HTERT RPE-1 (cell line): Measurements from ENCODE around the gene KAT2A.

Experiments used
- in situ Hi-C: fragments of 300-500 bp; cut with MboI; formaldehyde crosslinking; loops from 4 replicates; pipeline ENCODE4 v1.14.3; 2020; ENCODE audit warnings: low sequenced_read_pairs

Gene KAT2A

DNA sequence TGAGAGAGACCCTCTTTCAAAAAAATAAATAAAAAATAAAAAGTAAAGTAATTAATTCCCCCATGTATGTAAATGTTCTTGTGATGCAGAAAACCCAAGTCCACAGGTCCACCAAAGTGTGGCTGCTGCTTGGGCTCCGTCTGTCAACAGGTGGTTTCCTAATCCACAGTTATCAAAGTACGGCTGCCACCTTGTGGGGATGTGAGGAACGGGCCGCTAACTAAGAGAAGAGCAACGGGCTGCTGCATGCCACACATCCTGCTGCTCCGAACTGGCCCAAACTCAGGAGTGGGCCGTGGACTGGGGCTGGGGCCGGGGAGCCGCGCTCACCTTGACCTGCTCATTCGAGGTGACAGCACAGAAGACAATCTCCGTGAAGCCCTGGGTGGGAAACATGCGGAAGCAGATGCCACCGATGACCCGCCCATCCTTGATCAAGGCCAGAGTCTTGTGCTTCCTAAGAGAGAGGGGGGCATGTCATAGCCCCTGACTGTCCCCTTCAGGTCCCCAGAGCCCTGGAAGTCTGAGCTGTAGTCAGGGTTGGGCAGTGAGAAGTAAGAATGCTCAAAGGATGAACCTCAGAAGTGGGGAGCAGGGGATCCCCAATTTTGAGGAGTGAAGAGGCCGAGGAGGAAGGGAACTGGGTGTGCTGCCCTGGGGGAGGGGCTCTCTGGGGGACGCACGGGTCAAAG, 4.3 kb downstream of the KAT2A start:
- in situ Hi-C loops = no loop called here

DNA sequence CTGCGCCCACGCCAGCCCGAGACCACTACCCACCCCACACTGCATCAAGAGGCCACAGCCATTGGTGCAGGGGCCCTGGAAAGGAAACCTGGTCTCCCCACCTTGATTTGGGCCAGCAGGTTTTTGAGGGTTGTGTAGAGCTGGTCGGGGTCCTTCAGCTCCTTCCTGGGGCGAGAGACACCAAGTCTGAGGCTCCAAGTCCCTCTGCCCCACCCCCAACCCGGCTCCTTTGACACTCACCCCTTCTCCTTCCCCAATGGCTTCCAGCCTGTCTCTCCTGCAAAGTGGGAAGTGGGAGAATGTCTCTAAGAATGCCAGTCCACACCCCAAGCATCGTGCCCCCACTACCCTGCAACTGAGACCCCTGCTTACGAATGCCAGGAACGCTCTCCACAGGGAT, 7.0 kb downstream of the KAT2A start:
- in situ Hi-C loops = no loop called here

DNA sequence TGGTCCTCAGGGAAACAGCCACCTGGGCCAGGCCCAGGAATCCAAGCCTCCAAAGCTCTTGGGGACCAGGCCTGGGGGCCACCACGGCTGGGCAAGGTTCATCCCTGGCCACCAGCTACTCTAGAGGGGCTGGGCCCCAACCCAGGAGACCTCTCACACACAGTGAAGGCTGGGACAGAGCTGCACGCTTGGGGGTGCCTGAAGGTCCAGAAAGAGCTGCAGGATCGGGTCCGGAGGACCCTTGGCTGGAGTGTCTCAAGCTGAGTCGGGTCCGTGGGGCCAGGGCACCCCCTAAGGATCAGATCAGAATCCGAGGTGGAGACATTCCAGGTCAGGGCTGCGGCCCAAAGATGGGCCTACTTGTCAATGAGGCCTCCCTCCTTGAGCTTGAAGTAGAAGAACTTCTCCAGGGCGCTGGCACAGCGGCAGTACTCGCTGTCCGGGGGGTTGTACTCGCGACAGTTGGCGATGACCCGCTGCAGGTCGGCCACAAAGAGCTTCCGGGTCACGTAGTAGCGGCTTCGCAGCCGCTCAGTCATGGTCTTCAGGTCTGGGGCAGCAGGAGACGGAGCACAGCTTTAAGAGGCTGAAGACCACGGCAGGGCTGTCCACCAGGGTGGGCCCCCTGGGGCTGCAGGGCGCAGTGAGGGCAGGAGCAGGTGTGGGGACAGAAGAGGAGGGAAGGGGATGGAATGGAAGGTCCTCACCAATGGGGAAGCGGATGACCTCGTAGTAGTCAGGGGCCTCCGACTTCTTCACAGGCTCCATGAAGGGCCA, 7.7 kb downstream of the KAT2A start:
- in situ Hi-C loops = no loop called here

DNA sequence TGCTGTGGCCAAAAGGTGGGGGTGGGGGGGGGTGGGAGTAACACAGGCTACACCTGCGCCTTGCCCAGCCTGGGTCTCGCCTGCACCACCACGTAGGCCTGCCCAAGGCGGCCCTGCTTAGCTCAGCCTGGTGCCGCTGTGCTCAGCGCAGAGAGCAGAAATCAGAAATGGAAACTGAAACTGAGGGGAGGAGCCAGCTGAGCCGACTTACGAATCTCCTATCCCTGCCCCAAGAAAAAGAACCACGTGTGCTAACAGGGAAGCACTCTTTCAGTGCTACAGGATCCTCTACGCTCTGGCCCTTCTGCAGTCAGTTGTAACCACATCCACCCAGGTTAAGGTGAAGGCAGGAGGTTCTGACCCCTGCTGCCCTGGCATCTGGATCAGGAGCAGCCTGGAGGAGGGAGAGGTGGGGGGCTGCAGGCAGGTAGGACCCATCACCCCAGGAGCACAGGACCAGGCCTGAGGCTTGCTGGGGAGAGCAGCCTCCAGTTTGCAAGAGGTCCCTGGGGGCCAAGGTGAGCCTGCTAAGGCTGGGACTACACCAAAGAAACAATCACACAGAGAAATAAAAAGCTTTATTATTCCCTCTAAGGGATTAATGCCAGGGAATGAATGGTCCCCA, 8.5 kb downstream of the KAT2A start, which contains the start of gene DHX58:
TSS of gene DHX58 (minus strand) at position 163 of the 625 bp plus-strand sequence. CDS start 822 bp downstream, outside the sequence.
- in situ Hi-C loops = no loop called here

DNA sequence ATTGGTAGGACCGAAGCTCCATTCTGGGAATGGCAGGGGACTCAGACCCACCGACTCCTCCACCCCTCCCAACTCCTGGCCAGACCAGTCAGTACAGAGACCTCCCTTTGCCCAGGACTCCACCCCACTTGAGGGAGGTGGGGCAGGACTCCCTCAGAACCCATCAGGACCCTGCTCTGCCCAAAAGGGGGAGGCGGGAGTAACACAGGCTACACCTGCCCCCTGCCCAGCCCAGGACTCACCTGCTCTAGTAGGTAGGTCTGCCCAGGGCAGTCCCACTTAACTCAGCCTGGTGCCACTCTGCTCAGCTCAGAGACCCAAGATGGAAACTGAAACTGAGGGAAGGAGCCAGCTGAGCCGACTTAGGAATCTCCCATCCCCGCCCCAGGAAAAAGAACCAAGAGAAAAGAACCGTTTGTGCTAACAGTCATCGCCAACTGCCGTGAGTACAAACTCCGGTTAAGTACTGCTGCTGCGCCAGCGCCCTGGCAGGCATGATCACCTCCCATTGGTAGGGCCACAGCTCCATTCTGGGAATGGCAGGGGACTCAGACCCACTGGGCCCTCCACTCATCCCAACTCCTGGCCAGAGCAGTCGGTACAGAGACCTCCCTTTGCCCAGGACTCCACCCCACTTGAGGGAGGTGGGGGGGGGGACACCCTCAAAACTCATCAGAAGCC, 9.2 kb downstream of the KAT2A start:
- in situ Hi-C loops = no loop called here

DNA sequence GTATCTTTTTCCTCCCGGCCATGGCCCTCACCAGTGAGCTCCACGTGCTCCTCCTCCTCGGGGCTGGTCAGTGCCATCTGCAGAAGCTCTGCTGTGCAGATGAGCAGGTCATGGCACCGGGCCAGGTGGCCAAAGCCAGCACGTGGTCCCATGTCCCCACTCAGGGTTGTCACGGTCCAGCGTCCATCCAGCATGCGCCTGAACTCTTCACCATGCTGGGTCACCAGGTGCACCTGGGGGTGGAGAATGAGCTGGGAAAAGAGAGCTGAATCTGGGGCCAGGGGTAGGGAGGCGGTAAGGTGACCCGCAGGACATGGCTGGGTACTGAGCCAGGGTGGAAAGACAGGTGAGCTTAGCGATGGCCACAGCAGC, 9.9 kb downstream of the KAT2A start:
- in situ Hi-C loops = no loop called here

DNA sequence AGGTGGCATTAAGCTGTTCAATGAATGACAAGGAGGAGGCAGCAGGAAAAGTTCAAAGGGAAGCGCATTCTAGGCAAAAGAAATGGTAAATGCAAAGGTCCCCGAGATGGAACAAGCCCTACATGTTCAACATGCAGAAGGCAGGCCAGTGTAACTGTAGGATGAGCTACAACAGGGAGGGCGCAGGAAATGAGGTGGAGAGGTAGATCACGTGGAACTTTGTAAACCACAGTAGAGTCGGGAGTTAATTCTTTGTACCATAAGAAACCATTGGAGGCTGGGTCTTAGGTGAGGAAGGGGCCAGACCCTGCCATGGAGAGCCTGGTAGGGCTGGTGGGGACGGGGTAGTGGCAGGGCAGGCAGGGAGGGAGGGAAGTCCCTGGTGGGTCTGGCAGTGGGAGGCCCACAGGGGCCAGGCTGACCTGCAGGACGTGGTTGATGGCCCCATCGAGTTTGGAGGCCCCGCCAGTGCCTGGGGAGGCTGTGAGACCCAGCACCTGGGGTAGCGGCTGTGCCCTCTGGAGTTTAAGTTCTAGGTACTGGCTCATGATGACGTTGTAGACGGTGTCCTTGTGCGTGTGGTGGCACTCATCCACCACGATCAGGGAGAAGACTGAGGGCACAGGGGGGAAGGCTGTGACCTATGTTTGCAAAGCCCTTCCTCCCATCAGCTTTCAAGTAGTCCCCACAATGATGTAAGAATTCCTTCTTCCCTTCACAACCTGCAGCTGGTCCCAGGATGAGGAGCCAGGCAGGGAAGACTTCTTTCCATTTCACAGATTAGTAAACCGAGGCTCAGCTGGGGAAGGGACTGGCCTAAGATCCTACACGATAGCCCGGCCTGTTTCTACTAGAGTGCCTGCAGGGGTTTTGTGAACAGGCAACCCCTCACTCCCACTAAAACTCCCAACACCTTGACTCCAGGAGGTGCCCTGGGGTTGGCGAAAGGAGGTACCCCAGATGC, 10.6 kb downstream of the KAT2A start:
- in situ Hi-C loops = no loop called here

DNA sequence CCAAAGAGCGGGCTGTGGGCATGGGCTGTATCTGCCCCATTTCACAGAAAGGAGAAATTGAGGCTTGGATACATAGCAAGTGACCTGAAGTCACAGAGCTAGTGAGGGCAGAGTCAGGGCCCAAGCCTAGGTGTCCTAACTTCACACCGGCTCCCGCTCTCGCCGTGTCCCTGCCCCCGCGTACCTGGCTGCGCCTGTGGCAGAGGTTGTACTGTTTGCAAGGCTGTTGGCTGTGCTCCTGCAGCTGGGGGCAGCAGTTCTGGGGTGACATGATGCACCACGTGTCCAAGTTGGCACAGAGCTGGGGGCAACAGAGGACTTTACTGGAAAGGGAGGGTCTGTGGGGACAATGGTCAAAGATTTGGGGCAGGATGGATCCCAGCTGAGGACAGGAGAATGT, 12.1 kb downstream of the KAT2A start:
- in situ Hi-C loops = no loop called here

DNA sequence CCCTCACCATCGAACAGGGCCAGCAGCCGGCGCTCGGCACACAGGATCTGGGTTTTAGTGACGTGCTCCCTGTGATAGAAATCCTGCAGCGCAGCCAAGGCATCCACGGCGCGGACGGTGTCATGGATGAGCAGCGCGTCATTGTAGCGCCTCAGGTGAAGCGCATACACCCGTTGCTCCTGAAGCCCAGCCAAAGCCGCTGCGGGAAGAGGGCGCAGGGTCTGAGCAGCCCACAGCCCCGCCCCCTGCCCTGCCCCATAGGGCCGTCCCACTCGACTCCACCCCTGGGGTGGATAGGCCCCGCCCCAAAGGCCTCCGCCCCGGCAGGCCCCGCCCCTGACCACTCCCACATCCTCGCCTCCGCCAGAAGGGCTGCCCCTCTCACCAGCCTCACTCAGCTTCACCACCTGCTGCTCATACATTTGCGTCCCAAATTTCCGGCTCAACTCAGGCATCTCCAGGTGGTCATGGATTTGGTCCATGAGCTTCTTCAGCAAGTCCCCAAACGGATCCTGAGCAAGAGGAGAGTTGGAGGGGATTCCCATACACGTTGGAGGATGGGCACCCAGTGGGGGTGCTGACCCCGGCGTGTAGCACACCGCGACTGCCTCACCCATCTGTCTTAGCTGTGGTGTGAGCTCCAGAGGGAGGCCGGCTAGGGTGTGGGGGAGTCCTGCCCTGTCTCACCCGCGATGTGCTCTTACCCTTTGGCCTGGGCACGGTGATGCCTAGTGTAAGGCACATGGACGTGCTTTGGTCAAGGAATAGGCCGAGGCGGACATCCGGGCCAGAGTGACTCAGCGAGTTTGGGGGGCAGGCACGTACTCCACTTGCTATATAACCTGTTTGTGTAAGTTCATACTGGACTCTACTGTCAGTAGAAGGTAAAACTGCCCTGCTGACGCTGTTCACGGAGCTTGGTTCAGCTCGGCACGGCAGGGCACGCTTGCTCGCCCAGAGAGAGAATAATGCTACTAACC, 13.3 kb downstream of the KAT2A start:
- in situ Hi-C loops = no loop called here

DNA sequence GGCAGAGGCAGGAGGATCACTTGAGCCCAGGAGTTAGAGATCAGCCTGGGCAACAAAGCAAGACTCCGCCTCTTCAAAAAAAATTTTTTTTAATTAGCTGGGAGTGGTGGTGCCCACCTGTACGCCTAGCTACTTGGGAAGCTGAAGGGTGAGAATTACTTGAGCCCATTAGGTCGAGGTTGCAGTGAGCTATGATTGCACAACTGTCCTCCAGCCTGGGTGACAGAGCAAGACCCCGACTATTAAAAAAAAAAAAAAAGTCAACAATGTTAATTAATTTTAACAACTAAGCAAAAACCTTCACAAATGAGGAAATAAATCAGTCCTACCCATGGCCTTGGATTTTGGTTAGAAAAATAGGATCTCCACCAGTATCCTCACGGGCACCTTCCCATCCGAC, 14.0 kb downstream of the KAT2A start:
- in situ Hi-C loops = no loop called here

DNA sequence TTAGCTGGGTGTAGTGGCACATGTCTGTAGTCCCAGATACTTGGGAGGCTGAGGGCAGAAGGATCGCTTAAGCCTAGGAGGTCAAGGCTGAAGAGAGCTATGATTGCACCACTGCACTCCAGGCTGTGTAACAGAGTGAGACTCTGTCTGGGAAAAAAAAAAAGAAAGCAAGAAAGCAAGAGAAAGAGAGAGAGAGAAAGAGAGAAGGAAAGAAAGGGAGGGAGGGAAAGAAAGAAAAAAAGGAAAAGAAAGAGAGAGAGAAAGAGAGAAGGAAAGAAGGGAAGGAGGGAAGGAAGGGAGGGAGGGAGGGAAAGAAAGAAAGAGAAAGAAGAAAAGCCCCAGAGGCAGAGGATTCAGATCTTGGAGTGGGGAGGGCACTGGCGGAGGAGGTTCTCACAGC, 15.2 kb downstream of the KAT2A start:
- in situ Hi-C loops = no loop called here

DNA sequence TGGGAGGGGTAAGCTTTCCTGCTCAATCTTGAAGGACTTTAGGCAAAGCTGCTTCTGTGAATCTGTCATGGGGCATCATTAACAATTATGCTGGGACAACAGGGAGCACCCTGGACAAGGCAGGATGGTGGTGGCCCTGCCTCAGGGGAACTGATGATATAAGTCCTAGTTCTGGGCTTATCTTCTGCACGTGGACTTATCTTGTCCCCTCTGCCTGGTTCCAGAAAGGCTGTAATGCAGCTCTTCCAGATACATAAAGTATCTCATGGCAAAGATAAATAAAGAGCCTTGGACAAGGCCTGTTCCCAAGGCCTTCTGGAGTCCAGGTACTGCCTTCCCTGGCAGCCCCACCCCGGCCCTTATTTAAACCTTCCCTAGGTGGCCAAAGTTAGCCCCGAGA, 16.9 kb downstream of the KAT2A start:
- in situ Hi-C loops = no loop called here

DNA sequence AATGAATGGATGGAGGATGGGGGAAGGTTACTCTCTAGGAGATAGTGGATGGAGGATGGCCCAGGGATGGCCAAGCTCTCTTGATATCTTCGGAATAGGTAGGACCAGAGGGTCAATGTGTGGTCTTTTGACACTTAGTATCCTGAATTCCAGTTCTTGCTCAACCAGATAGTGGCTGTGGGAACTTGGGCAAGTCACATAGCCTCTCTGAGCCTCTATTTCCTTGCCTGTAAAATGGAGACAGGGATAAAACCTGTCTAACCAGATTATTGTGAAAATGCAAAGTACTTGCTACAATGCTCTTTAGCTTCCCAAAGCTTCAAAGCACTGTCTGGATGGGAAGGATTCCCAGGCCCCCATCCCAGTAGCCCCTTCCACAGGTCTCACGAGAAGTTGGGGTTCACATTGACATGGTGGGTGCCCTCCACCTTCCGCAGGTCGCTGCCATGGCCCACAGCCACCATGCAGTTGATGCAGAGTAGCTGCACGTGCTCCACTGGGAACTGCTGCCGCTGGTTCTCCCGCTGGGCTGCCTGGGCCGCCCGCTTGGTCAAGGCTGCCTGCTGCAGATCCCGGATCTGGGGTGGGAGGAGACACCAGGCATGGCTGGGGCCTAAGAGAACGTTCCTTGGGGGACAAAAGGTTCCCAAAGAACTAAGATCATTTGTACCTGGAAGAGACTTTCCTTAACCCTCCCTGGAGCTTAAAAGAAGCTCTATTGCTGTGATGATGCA, 17.8 kb downstream of the KAT2A start:
- in situ Hi-C loops = no loop called here

DNA sequence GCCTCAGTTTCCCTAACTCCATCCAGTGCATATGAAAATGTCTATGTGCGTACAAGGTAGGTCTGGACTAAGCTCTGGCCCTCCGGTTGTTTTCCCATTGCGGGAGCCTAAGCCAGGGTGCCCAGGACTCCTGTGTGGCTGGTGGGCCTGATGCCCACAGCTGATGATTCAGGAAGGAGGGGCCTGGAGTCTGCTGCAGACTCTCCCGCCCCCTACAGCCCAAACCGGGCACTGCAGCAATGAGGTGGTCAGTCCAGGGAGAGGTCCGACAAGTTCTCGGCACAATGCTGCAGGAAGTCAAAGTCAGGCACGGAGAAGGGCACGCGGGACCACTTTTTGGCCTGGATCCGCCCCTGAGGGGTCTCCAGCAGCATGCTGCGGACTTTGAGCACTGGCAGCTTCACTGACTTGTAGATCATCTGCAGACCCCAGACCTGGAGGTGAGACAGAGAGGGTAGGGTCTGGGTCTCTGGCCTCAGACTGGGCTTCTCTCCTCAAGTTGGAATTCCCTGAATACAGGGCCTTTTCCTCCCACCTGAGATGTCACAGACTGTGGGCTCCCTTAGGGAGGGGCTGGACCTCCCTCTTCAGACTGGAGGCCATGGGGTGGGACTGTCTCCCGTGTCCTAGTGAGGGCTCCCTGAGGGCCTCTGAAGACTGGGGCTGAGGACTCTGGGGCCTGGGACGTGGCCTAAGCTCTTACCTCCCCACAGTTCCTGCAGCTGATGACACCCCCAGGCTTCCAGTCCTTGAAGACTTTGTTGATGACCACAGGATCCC, 19.5 kb downstream of the KAT2A start:
- in situ Hi-C loops = no loop called here

DNA sequence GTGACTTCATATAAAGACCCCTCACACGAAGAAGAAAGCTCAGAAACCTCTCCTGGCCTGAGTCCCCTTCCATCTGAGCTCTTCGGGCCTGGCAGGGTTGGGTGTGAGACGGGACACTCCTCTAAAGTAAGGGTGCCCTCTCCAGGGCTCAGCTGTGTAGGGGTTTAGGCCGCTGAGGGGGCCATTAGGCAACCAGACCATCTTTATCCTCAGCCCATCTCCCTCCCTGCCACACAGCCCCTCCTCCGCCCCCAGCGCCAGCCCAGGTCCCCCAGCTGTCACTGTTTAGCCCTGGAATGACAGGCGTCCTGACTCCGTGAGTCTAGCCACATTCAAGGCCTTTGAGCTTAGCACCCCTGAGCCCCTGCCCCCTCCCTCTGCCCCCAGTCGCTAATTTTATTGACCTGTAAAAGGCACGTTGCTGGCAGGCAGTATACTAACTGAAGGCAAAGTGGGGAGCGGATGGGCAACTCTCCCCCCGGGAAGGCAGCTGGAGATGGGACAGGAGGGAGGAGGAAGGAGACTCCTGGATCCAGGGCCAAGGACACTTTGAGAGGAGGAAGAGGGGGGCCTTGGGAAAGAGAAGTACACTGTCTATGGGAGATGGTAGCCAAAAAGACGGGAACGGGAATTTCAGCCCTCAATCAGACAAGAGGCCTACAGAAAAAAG, 22.3 kb downstream of the KAT2A start:
- in situ Hi-C loops = no loop called here

DNA sequence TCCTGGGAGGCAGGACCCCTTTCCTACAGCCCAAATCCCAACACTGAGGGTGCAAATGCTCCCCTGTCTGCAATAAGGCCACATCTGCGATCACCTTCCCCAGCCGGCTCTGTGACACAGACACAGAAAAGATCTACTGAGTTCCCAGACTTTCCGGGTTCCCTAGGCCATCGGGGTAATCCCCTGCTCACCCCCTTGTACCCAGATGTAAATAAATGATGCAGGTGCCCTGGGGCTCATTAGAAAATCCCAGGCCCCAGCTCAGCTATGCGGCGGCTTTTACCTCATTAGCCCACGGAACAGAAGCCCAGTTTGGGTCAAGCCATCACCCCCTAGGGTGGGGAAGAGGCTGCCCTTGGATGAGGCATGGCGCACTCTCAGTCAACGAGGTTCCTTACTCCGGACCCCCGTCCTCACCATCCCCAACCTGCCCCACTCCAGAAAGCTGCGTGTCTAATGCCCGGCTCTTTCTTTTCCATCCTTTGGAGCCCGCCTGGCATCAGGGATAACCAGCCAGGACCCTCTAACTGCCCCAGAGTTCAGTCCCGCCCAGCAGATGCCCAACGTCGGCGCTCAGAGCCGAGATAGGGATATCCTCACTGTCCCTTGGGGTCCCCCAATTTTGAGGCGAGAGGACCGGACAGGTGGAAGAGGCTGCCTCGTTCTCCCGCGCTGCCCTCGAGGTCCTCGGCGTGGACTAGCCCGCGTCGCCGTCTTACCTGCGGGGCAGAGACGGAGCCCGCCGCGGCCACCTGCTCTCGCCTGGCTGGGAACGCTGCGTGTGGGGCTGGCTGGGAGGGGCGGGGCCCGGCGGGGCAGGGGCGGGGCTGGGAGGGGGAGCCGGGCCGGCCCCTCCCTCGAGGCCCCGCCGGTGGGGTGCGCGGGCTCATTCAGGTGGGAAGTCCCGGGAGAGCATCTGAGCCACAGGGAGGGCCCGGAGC, 23.2 kb downstream of the KAT2A start, which contains the start of gene ZNF385C:
TSS of gene ZNF385C (minus strand) at position 783 of the 941 bp plus-strand sequence. CDS start 35,417 bp downstream, outside the sequence.
- in situ Hi-C loops = no loop called here
